HCEC 1CT (cell line): Measurements from ENCODE around the gene RPL10A.

Source experiments
- DNase-seq: peaks from one replicate; pipeline ENCODE4 v3.0.0-alpha.2; 2017

Gene RPL10A

GRCh38 chr6:35449287-35449881 lies 18.8 kb upstream of the RPL10A start:
- DNase-seq, result peak; percentile 76

GRCh38 chr6:35451354-35452182 lies 16.6 kb upstream of the RPL10A start:
- no peak for DNase-seq

- peak; percentile 88 for DNase-seq
These were observed 15.8 kb upstream of the RPL10A start, which contains the start of gene FANCE for GRCh38 chr6:35452183-35453090. Gene FANCE (plus strand): TSS chr6:35452338. CDS start chr6:35452546, 208 bp downstream.

GRCh38 chr6:35453236-35453635 lies 15.0 kb upstream of the RPL10A start:
- DNase-seq, result no peak

- no peak for DNase-seq
These were observed 13.7 kb upstream of the RPL10A start for GRCh38 chr6:35454391-35455110.

- no peak for DNase-seq
These were observed 10.3 kb upstream of the RPL10A start for GRCh38 chr6:35457907-35458306.

DNA sequence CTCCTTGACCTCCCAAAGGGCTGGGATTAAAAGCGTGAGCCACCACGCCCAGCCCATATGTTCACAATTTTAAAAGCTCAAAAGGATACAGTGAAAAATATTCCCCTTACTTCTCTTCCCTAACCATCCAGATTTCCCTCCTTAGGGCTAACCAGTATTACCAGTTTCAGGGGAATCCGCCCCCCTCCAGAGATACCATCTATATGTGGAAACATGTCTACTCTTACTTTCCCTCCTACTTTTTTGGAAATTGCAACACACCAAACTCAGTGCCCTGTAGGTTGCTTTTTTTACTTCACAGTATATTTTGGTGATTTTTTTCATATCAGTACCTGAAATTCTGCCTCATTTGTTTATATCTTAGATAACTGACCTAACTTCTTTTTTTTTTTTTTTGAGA lies 6.9 kb upstream of the RPL10A start:
- DNase-seq, result no peak

GRCh38 chr6:35463292-35463691 lies 4.9 kb upstream of the RPL10A start:
- DNase-seq, result no peak

DNA sequence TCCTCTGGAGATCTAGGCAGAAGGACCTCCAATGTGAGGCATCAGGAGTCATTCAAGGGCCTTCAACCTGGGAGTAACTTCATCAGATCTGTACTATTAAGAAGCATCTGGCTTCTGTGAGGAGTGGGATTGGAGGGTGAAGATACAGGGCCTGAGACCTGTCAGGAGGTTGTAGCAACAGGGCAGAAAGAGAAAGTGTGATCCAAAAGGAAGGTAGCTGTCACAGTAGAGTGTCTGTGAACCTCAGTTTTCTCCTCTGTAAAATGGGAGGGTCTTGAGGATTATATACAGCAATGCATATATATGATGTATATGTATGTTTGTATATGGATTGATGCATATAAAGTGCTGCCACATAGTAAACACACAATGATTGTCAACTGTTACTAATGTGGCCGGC lies 2.6 kb upstream of the RPL10A start:
- no peak for DNase-seq

- DNase-seq, result no peak
These were observed 964 bp downstream of the RPL10A start for GRCh38 chr6:35468980-35469750.

GRCh38 chr6:35469751-35470662 lies 1.8 kb downstream of the RPL10A start:
- no peak for DNase-seq

- DNase-seq, result no peak
These were observed 2.5 kb downstream of the RPL10A start for GRCh38 chr6:35470663-35471120.

GRCh38 chr6:35471836-35472345 lies 3.7 kb downstream of the RPL10A start:
- no peak for DNase-seq

- no peak for DNase-seq
These were observed 5.1 kb downstream of the RPL10A start for GRCh38 chr6:35473075-35473849.

GRCh38 chr6:35473850-35474130 lies 5.6 kb downstream of the RPL10A start:
- no peak for DNase-seq

- DNase-seq, result no peak
These were observed 6.1 kb downstream of the RPL10A start for GRCh38 chr6:35474131-35474941.

DNA sequence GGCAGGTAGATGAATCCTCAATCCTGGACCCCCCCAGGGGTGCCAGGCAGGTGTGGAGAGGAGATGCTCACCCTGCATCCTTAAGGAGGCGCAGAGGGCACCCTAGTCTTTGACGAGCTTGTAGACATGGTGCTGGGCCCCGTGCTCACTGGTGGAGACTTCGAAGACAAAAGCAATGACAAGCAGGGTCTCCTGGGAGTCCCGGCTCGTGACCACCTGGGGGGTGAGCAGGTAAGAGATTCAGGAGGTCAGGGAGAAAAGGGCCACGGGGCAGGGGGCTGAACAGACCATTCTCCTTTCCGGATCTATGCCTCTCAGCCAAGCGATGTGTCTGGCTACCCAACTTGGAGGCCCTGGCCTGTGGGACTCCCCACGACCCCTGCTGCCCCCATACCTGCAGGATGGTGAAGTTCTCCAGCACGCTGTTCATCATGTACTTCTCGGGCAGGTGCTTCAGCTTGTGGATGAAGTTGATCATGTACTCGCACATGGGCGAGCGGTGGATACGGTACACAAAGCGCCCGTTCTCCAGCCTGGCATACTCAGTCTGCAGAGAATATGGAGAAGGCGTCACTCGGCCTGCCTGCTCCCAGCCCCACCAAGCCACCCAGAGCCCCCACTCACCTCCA lies 6.9 kb downstream of the RPL10A start:
- DNase-seq, result no peak

- DNase-seq, result no peak
These were observed 7.4 kb downstream of the RPL10A start for GRCh38 chr6:35475573-35475972.
